CD14-positive monocyte (primary cell): Measurements from ENCODE around the gene TACC3. TPM values are rescaled to one million over a fixed set of nuclear protein-coding genes. Genes with fewer than 3 reads are reported as not detected.

Source experiments
- DNase-seq, 3 donors: peaks; one replicate each; pipeline ENCODE4 v3.0.0-alpha.2; 2011 to 2022
- H2AFZ ChIP-seq: 2 replicates; pipeline ENCODE4 v1.6.0; 2012; ENCODE audit warnings: mild to moderate bottlenecking, low read depth, low read length, inconsistent platforms; ENCODE audit not compliant: insufficient read depth, poor library complexity, severe bottlenecking
- H3K27ac ChIP-seq, 2 donors: 1 replicate in 1 of 2; 2 replicates in 1 of 2; pipeline ENCODE4 v1.5.1; 2012 to 2013; ENCODE audit warnings: low read length in 2 of 2, control low read depth in 1 of 2, inconsistent platforms in 1 of 2, low read depth in 1 of 2, mild to moderate bottlenecking in 1 of 2
- H3K27me3 ChIP-seq, 2 donors: one replicate each; pipeline versions ENCODE4 v1.6.0 to v1.6.1; 2011 to 2013; ENCODE audit warnings: low read length in 2 of 2; ENCODE audit not compliant: control insufficient read depth in 2 of 2, insufficient read depth in 2 of 2
- H3K36me3 ChIP-seq, 2 donors: replicated peaks in 1 of 2; 1 replicate in 1 of 2; 2 replicates in 1 of 2; pipeline versions ENCODE4 v1.5.1 to v1.6.1; 2012 to 2013; ENCODE audit warnings: low read length in 2 of 2, control low read depth in 1 of 2, inconsistent platforms in 1 of 2, mild to moderate bottlenecking in 1 of 2; ENCODE audit not compliant: insufficient read depth in 2 of 2, control insufficient read depth in 1 of 2
- H3K4me1 ChIP-seq, 2 donors: 1 replicate in 1 of 2; 2 replicates in 1 of 2; pipeline versions ENCODE4 v1.5.1 to v1.6.1; 2012 to 2013; ENCODE audit warnings: low read length in 2 of 2, control low read depth in 1 of 2, inconsistent platforms in 1 of 2, mild to moderate bottlenecking in 1 of 2, moderate library complexity in 1 of 2; ENCODE audit not compliant: insufficient read depth in 2 of 2, control insufficient read depth in 1 of 2
- H3K4me2 ChIP-seq: replicated peaks from 2 replicates; pipeline ENCODE3; 2012; ENCODE audit warnings: low read length, moderate library complexity, mild to moderate bottlenecking; ENCODE audit not compliant: poor library complexity, severe bottlenecking; ENCODE audit errors: extremely low read depth
- H3K4me3 ChIP-seq, 3 experiments: fragments of 200-600 bp in 1 of 3; sonication (generic) in 1 of 3; replicated peaks in 1 of 3; 1 replicate in 2 of 3; 2 replicates in 1 of 3; pipeline ENCODE4 v1.5.1; 2011 to 2013; ENCODE audit warnings: low read length in 3 of 3, mild to moderate bottlenecking in 3 of 3, control low read depth in 2 of 3, low read depth in 2 of 3, inconsistent platforms in 1 of 3, moderate library complexity in 1 of 3
- H3K79me2 ChIP-seq: 2 replicates; pipeline ENCODE4 v1.6.0; 2012; ENCODE audit warnings: mild to moderate bottlenecking, control low read depth, inconsistent platforms, low read length, moderate library complexity; ENCODE audit not compliant: insufficient read depth
- H3K9ac ChIP-seq: 2 replicates; pipeline ENCODE4 v1.6.0; 2017; ENCODE audit warnings: low read length, mild to moderate bottlenecking; ENCODE audit not compliant: insufficient read depth, poor library complexity, severe bottlenecking
- H3K9me3 ChIP-seq, 2 donors: replicated peaks in 1 of 2; 1 replicate in 1 of 2; 2 replicates in 1 of 2; pipeline versions ENCODE4 v1.5.1 to v1.6.1; 2012 to 2013; ENCODE audit warnings: low read length in 2 of 2, control low read depth in 1 of 2; ENCODE audit not compliant: control insufficient read depth in 1 of 2, insufficient read depth in 1 of 2
- H4K20me1 ChIP-seq: 2 replicates; pipeline ENCODE4 v1.6.0; 2012; ENCODE audit warnings: mild to moderate bottlenecking, low read length, control low read depth, moderate library complexity; ENCODE audit not compliant: insufficient read depth
- H3K27ac Mint-ChIP-seq, 7 donors: one replicate each; pipeline ENCODE4 v1.8.0; 2020; ENCODE audit warnings: mild to moderate bottlenecking in 7 of 7, mixed read lengths in 7 of 7, moderate library complexity in 6 of 7, inconsistent platforms in 2 of 7
- H3K27me3 Mint-ChIP-seq, 3 donors: one replicate each; pipeline ENCODE4 v1.8.0; 2021 to 2022; ENCODE audit warnings: low read depth in 3 of 3, mild to moderate bottlenecking in 3 of 3, mixed read lengths in 3 of 3, moderate library complexity in 3 of 3, inconsistent platforms in 1 of 3
- H3K36me3 Mint-ChIP-seq, 2 donors: one replicate each; pipeline ENCODE4 v1.8.0; 2020; ENCODE audit warnings: mixed read lengths in 2 of 2, inconsistent platforms in 1 of 2, mild to moderate bottlenecking in 1 of 2
- H3K4me1 Mint-ChIP-seq: one replicate; pipeline ENCODE4 v1.8.0; 2020; ENCODE audit warnings: mild to moderate bottlenecking, mixed read lengths
- H3K4me3 Mint-ChIP-seq, 2 donors: one replicate each; pipeline ENCODE4 v1.8.0; 2020; ENCODE audit warnings: mild to moderate bottlenecking in 2 of 2, mixed read lengths in 2 of 2, moderate library complexity in 1 of 2
- H3K9me3 Mint-ChIP-seq, 7 donors: one replicate each; pipeline ENCODE4 v1.8.0; 2020 to 2022; ENCODE audit warnings: mixed read lengths in 7 of 7, mild to moderate bottlenecking in 6 of 7, moderate library complexity in 6 of 7, inconsistent platforms in 2 of 7
- WGBS: methylation state at CpG from one replicate; pipeline ENCODE4 v1.1.5; 2013; ENCODE audit warnings: missing lambda C conversion rate; ENCODE audit not compliant: insufficient coverage; 5-methylcytosine and 5-hydroxymethylcytosine counted together
- intact Hi-C, 2 donors: fragments of 100-400 bp; cut with micrococcal nuclease; formaldehyde crosslinking; loops; one replicate each; pipeline versions ENCODE4 v1.15.0 to v1.15.1; 2023
- polyA minus RNA-seq: library from RNA; depleted of rRNA, polyadenylated mRNA; stranded (reverse); fragments of >200 nt; gene quantifications from 2 replicates; pipeline ENCODE4 v1.2.3, GENCODE V29; 2012
- polyA plus RNA-seq, 3 donors: library from polyadenylated mRNA; depleted of rRNA in 1 of 3; unstranded in 2 of 3; stranded (reverse) in 1 of 3; fragments of 300-500 nt in 2 of 3; fragments of >200 nt in 1 of 3; fragmentation: Illumina TruSeq in 2 of 3; gene quantifications; 1 replicate in 2 of 3; 2 replicates in 1 of 3; pipeline ENCODE4 v1.2.3, GENCODE V29; 2012 to 2021
- total RNA-seq, 12 experiments: library from RNA in 1 of 12; stranded (reverse) in 1 of 12; fragments of 120-200 nt in 1 of 12; gene quantifications; one replicate each; pipeline ENCODE4 v1.2.4 and lab custom pipeline; 2013 to 2026; ENCODE audit warnings: mixed read lengths in 6 of 12, inconsistent platforms in 1 of 12
- TF ChIP-seq, protein P1 (sequence below): fragments of 200-600 bp; IDR thresholded peaks from one replicate; pipeline ENCODE4 v1.8.0; 2022; ENCODE audit warnings: antibody characterized with exemption, mild to moderate bottlenecking

TACC3 gene
- total RNA-seq (2013): 33.9 TPM
- polyA plus RNA-seq (10 to 100 TPM; 43.7 to 84.2 (median 56.6) TPM), polyA minus RNA-seq (29.6 and 47.9 TPM in 2 replicates), total RNA-seq (lab: John Stamatoyannopoulos, UW) (3.9 to 51.4 (median 36.4) reads per million in 11 experiments)

DNA sequence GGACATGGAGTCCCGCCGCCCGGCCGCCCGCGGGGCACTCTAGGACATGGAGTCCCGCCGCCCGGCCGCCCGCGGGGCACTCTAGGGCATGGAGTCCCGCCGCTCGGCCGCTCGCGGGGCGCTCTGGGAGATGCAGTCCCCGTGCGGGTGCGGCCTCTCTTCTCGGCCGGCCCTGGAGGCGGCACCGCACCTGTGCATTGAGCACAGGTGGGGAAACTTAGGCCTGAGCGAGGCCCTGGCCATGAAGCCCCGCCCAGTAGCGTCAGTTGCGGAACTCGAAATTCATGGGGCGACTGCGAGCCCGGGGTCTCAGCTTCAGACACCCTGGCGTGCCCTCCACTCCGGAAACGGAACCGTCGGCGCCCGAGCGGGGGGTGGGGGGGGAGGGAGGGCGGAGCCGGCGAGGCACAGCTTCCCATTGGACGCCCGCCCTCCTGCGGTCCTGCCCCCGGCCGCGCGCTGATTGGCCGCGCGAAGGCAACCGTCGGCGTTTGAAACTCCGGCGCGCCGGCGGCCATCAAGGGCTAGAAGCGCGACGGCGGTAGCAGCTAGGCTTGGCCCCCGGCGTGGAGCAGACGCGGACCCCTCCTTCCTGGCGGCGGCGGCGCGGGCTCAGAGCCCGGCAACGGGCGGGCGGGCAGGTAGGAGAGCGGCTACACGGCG, at the start of gene TACC3, which contains the start of gene TMEM129:
Gene TACC3, plus strand, starts transcription at position 519 of the 663 bp plus-strand sequence. CDS start 1,901 bp downstream, outside the sequence.
Gene TMEM129, minus strand, starts transcription at position 321 of the 663 bp plus-strand sequence. CDS start 486 bp downstream, outside the sequence.
- peaks cover 22 to 34% of the 10 kb centered on the region in 2 donors for H3K36me3 ChIP-seq

DNA sequence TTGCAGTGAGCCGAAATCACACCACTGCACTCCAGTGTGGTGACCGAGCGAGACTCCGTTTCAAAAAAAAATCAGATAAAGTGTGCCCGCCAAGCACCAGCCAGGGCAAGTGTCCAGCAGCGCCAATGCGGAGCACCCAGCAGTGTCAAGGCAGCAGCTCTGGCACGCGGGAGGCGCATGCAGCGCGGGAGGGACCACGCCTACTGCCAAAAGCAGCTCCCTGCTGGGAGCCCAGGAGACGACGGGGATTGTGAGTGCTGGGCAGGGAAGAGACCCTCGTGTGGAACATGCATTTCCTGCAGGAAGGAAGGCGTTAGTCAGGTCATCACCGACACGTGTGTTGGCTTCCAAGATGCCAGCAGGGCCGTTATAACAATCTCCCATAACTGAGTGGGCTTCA, 47.6 kb upstream of the TACC3 start:
- Histone ChIP-seq H2AFZ (no peak overlapping the region), H3K27ac (no peak overlapping the region), H3K9ac (no peak overlapping the region), H3K4me3 (no peak overlapping the region), H3K27me3 (no peaks in the 10 kb centered on the region), H3K4me2 (no peak overlapping the region), H4K20me1 (no peaks in the 10 kb centered on the region), H3K36me3 (no peaks in the 10 kb centered on the region), H3K4me1 (peaks cover 4 to 7% of the 10 kb centered on the region in 2 donors), H3K9me3 (no peaks in the 10 kb centered on the region), H3K79me2 (no peaks in the 10 kb centered on the region)
- peaks cover 11% of the 10 kb centered on the region for H3K4me1 Mint-ChIP-seq
- 92% methylated on average over 16 of the region's 20 CpGs for WGBS
- no peak overlapping the region for H3K4me3 Mint-ChIP-seq
- no peak overlapping the region for H3K27ac Mint-ChIP-seq
- H3K36me3 Mint-ChIP-seq: no peaks in the 10 kb centered on the region
- H3K9me3 Mint-ChIP-seq: peaks cover 0 to 1% (median 0%) of the 10 kb centered on the region in 7 donors
- TF ChIP-seq, protein P1, sequence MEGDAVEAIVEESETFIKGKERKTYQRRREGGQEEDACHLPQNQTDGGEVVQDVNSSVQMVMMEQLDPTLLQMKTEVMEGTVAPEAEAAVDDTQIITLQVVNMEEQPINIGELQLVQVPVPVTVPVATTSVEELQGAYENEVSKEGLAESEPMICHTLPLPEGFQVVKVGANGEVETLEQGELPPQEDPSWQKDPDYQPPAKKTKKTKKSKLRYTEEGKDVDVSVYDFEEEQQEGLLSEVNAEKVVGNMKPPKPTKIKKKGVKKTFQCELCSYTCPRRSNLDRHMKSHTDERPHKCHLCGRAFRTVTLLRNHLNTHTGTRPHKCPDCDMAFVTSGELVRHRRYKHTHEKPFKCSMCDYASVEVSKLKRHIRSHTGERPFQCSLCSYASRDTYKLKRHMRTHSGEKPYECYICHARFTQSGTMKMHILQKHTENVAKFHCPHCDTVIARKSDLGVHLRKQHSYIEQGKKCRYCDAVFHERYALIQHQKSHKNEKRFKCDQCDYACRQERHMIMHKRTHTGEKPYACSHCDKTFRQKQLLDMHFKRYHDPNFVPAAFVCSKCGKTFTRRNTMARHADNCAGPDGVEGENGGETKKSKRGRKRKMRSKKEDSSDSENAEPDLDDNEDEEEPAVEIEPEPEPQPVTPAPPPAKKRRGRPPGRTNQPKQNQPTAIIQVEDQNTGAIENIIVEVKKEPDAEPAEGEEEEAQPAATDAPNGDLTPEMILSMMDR: no peak
- peaks cover 0 to 4% (median 4%) of the 10 kb centered on the region in 3 donors for H3K27me3 Mint-ChIP-seq
- DNase-seq: no peak
- intact Hi-C loops: no loop called here

More for the DNA sequence above, at the start of gene TACC3, which contains the start of gene TMEM129:
- H4K20me1 ChIP-seq: peaks cover 38% of the 10 kb centered on the region
- no peaks in the 10 kb centered on the region for H3K27me3 ChIP-seq
- H3K4me3 Mint-ChIP-seq: peak within 1 kb of the TSS; percentile 85 to 98
- H3K36me3 Mint-ChIP-seq: peaks cover 19 to 42% of the 10 kb centered on the region in 2 donors
- TF ChIP-seq, protein P1: no peak
- H3K4me2 ChIP-seq: peak within 1 kb of the TSS; percentile 89
- H3K4me1 Mint-ChIP-seq: peaks cover 62% of the 10 kb centered on the region
- peak within 1 kb of the TSS; percentile 79 for H3K9ac ChIP-seq
- H3K27ac ChIP-seq: peak within 1 kb of the TSS; percentile 88 to 96
- H3K9me3 ChIP-seq: no peaks in the 10 kb centered on the region
- intact Hi-C loops: loop anchor here (1.0 to 10.0 kb wide), 6 partner anchors 8 to 374 kb away; partner anchors contain the start of genes LETM1 (in 1 of the 2), SLBP (in 1 of the 2) and UVSSA (in 1 of the 2)
- WGBS: under 1% methylated on average over 64 of the region's 83 CpGs
- peaks cover 0 to 3% (median 0%) of the 10 kb centered on the region in 3 donors for H3K27me3 Mint-ChIP-seq
- H3K27ac Mint-ChIP-seq: peak within 1 kb of the TSS; percentile 97 to 100 (median 98)
- peaks cover 85% of the 10 kb centered on the region for H3K79me2 ChIP-seq
- peak within 1 kb of the TSS; percentile 83 for H2AFZ ChIP-seq
- H3K4me1 ChIP-seq: peaks cover 59 to 75% of the 10 kb centered on the region in 2 donors
- no peaks in the 10 kb centered on the region for H3K9me3 Mint-ChIP-seq
- H3K4me3 ChIP-seq: peak within 1 kb of the TSS; percentile 51 to 80 (median 56)
- DNase-seq: peak; percentile 88 to 91 (median 89)
